Activated CD8-positive, alpha-beta memory T cell treated with anti-CD3 and anti-CD28 coated beads, Interleukin-2, amount 50 U/mL, for 48 hours (primary cell): ENCODE measurements around the gene FNBP1.
"Not testable (repeated sequence)": the region's sequence is repeated elsewhere in the genome, so short reads cannot be mapped to it uniquely, and the experiment has no call there.

Experiments used
- DNase-seq: peaks from one replicate; pipeline ENCODE4 v3.0.0-alpha.2; 2020

The FNBP1 gene

GRCh38 chr9:129910628-129911567 lies 132.1 kb downstream of the FNBP1 start:
- DNase-seq = no peak

DNA sequence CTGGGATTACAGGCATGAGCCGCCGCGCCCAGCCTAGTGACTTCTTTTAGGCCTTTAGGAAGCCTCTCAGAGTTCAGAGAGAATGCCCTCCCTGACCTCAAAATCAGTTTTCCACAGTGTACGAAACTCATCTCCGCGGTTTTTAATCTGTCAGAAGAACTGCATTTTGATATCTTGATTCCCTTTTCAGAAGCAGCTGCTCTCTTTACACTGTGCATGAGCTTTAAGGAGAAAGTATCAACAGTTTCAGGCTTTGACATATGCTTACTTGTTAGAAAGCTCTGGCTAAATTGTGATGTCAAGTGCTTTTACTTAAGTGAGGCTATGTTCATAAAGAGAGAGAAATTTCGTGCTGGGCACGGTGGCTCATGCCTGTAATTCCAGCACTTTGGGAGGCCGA lies 133.1 kb downstream of the FNBP1 start:
- no peak for DNase-seq

- DNase-seq = no peak
Observed at GRCh38 chr9:129908906-129909305, 134.1 kb downstream of the FNBP1 start.

DNA sequence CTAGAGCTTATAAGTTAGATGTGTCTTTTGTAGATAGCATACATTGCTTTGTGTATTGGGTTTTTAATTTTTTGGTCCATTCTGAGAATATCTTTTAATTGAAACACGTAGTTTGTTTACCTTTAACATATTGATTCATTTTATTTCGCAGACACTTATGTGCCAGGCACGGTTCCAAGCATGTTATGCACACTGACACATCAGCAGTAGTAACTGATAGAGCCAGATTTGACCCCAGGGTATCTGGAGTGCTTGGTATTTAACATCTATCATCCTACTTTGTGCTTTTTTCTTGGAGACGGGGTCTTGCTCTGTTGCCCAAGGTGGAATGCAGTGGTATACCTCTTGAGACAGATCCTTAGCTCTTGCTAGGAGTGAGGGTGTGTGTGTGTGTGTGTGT lies 135.8 kb downstream of the FNBP1 start:
- DNase-seq = no peak

GRCh38 chr9:129906298-129906697 lies 136.7 kb downstream of the FNBP1 start:
- no peak for DNase-seq

GRCh38 chr9:129904734-129905133 lies 138.3 kb downstream of the FNBP1 start:
- peak; percentile 2 for DNase-seq

DNA sequence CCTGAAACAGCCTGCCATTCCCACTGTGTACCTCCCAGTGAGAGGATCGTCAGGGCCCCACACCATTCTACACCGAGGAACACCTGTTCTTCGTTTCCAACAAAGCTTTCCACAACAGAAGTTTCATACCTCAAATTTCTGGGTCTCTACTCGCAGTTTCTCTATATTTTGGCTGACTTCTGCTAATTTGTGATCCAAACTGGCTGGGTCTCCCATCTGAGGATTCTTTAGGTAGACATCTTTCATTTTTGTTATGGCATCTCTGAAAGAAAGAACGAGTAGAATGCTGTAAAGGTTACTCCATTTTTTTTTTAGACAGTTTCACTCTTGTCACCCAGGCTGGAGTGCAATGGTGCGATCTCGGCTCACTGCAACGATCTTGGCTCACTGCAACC lies 140.3 kb downstream of the FNBP1 start:
- no peak for DNase-seq

- no peak for DNase-seq
Observed at GRCh38 chr9:129901993-129902739, 140.8 kb downstream of the FNBP1 start.

DNA sequence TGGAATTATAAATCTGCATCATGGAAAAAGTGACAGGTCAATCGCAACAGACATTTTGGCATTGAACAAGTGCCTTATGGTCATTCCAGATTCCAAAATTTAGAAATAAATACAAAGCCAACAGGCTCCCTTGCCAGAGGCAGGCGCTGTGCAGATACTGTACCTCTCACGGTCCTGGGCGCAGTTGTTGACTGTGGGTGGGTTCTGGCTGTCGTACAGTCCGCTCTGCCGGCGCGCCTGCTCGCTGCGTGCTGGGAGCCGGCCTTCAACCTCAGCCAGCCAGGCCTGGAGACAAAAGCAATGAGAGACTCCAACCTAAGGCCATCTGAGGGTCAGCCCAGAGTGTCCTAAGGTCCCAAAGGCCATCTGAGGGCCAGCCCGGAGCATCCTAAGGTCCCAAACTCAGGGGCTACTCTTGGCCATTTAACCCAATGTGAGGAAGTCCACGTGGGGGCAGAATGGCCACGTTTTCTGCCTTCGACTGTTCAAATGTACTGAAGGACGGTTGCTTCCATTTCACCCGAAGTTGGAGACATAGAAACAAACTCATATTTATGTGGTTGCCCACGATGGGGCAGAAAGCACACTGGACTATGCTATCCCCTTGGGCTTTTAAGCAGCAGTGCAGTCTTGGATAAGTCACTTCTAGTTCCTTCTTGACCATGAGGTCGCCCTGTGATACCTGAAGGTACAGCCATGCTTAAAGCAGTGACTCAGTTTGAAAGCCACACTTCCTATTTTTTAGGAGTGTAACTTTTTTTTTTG lies 142.5 kb downstream of the FNBP1 start:
- no peak for DNase-seq

- DNase-seq = no peak
Observed at GRCh38 chr9:129899620-129900019, 143.4 kb downstream of the FNBP1 start.

DNA sequence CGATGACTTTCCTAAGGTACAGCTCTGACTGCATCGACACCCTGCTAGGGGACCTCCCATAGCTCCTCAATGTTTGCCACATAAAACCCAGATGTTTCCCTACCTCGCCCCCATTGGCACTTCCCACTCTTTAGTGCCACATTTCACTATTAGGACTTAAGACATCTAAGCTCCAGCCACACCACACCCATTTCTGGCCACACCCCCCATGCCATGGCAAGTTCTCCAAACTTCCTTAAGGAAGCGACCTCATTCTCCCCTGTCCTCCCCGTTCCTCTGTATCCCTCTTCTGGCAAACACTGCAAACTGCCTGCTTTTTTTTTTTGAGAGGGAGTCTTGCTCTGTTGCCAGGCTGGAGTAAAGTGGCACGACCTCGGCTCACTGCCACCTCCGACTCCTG lies 144.8 kb downstream of the FNBP1 start:
- no peak for DNase-seq

DNA sequence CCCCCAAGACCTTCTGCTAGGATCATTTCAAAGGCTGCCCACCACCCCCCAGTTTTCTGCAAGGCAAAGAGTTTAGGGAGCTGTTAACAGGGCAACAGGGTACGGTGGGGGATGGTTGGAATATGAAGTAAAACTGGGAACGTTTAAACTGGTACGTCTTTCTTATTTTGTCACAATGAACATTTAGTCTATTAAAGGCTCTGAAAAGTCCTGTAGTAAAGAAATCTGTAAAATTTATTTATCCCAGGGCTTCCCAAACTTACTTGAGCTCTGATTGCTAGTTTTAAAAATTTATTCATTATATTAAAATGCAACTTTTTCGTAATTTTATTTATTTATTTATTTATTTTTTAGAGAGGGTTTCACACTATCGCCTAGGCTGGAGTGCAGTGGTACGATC lies 145.7 kb downstream of the FNBP1 start:
- DNase-seq = no peak

DNA sequence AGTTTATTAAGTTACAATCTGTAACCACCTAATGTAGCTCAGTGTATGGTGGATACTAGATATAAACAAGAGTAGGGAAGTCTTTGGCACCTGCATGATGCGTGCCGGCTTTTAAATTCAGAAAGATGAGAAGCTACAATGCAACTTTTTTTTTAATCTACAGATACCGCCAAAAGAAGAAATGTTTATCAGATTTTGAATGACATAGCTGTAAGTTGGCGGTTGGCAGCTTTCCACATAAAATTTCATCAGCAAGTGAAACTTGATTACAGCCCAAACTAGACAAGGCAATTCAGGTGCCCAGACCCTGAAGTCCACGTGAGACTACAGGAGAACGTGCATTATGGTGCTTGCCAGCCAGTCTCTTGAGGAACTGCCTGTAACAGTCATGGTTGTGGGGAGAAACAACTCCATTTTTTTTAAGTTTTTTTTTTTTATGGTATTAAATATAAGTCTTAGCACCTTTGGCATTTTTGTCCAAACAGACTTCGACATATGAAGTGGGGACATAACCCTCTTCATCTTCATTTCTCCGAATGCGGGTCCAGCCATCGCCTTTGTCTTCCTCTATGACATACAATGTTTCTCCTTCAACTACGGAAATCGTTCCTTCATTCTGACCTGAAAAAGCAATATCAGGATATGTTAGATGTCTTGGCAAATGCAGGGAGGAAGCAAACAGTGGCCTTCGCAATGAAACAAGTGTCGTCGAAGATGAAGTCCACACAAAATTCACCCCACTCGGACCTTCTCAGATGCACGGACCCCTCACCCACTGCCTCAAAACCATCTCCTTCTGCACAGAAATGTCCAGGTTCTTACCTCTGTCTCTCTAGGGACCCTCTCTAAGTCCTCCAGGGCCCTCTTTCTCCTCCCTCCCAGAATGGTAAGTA lies 147.4 kb downstream of the FNBP1 start:
- no peak for DNase-seq

DNA sequence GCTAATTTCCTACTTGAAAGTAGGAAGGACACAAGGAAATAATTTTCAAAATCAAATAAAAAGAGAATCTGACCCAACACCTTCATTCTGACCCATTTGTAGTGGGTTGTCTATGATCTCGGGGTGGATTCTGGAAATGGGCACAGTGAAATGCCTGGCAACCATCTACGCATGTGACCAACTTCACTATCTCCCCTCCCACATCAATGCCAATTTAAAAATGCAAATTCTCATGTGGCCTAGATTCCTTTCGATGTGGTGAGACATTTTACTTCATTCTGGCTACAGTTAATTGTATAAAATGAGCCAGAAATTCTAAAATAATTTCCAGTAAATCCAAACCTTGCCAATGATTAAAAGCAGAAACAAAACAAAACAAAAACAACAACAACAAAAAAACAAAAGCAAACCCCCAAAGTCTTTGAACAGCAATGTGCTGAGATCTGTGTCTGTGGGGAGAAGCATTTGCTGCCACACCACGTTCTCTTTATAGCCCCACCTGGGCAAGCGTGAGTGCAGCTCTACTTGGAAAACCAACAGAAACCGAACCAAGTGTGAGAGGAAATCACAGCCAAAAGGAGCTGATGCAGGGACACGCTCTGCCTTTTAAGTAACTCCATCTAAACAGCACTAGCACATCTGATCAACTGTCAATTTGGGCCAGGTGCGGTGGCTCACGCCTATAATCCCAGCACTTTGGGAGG lies 148.7 kb downstream of the FNBP1 start:
- no peak for DNase-seq

GRCh38 chr9:129891569-129891968 lies 151.4 kb downstream of the FNBP1 start:
- no peak for DNase-seq

- DNase-seq = not testable (repeated sequence)
Observed at GRCh38 chr9:129890718-129891299, 152.2 kb downstream of the FNBP1 start.

- peak; percentile 84 for DNase-seq
Observed at GRCh38 chr9:129889941-129890717, 152.9 kb downstream of the FNBP1 start.

GRCh38 chr9:129889122-129889940 lies 153.7 kb downstream of the FNBP1 start:
- DNase-seq = peak; percentile 77
